NB4 (cell line): ENCODE data around the gene RXRA.

Experiments used
- DNase-seq: peaks from one replicate; pipeline ENCODE4 v3.0.0; 2010; ENCODE audit warnings: low read depth
- H3K4me3 ChIP-seq: one replicate; pipeline ENCODE4 v1.5.1; 2011; ENCODE audit warnings: mild to moderate bottlenecking, low read depth, low read length, moderate library complexity
- MYC ChIP-seq: IDR thresholded peaks from 2 replicates; pipeline ENCODE4 v1.6.1; 2011; ENCODE audit warnings: low read depth, low read length
- POLR2A ChIP-seq: IDR thresholded peaks from 2 replicates; pipeline ENCODE4 v1.6.1; 2011; ENCODE audit warnings: mild to moderate bottlenecking; ENCODE audit not compliant: insufficient read length; ENCODE audit errors: extremely low read depth
- TF ChIP-seq, protein P1 (sequence below): IDR thresholded peaks from 2 replicates; pipeline ENCODE4 v1.6.1; 2011; ENCODE audit warnings: low read depth, low read length
- TF ChIP-seq, protein P2 (sequence below): IDR thresholded peaks from one replicate; pipeline ENCODE4 v1.5.1; 2012; ENCODE audit warnings: low read depth, low read length

The RXRA gene

DNA sequence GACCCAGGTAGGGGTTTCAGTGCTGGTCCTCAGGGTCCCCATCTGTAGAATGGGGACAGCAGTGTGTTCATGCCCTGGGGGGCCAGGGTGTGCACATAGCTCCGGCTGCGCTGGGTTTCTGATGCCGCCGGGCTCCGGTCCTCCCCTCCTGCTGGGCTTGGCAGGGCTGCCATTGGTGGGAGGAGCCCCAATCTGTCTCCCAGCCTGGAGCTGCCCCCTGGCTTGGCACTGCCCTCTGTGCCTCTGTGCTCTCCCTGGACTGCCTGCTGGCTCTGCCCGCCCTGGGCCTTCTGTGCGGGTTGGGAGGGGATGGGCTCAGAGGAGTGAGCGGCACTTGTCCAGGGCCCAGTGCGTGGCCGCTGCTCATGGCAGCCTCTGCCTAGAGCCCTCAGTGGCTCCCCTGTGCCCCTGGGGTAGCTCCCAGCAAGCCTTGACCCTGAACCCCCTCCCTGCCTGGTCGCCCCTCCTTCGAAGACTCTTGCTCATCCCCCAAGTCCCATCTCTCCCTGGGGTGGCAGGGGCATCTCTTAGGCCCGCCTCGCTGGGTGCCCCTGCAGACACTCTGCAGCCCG lies 35.7 kb downstream of the RXRA start:
- TF ChIP-seq MYC (no peak), POLR2A (no peak)
- TF ChIP-seq, protein P1, sequence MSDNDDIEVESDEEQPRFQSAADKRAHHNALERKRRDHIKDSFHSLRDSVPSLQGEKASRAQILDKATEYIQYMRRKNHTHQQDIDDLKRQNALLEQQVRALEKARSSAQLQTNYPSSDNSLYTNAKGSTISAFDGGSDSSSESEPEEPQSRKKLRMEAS = no peak
- TF ChIP-seq, protein P2, sequence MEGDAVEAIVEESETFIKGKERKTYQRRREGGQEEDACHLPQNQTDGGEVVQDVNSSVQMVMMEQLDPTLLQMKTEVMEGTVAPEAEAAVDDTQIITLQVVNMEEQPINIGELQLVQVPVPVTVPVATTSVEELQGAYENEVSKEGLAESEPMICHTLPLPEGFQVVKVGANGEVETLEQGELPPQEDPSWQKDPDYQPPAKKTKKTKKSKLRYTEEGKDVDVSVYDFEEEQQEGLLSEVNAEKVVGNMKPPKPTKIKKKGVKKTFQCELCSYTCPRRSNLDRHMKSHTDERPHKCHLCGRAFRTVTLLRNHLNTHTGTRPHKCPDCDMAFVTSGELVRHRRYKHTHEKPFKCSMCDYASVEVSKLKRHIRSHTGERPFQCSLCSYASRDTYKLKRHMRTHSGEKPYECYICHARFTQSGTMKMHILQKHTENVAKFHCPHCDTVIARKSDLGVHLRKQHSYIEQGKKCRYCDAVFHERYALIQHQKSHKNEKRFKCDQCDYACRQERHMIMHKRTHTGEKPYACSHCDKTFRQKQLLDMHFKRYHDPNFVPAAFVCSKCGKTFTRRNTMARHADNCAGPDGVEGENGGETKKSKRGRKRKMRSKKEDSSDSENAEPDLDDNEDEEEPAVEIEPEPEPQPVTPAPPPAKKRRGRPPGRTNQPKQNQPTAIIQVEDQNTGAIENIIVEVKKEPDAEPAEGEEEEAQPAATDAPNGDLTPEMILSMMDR = no peak
- DNase-seq = no peak
- no peak overlapping the region for H3K4me3 ChIP-seq

DNA sequence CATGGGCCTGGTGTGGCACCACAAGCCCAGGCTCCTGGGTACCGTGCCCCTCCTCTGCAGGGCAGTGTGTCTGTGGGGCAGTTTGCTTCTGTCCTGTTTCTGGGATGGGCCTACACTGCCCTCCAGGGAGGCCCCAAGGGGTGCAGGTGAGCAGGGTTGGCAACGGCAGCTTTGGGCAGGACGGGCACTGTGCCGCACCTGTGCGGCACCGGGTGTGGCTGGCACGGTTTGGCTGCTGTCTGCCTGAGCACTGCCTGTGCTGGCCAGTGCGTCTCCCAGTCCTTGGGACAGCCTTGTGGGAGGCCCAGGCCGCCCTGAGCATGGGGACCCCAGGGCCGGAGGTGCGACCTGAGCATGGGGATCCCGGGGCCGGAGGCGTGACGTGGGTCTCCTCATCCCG lies 37.2 kb downstream of the RXRA start:
- DNase-seq = no peak
- no peak for TF ChIP-seq MYC
- TF ChIP-seq, protein P1 = no peak
- TF ChIP-seq POLR2A = no peak
- TF ChIP-seq, protein P2 = no peak
- no peak overlapping the region for H3K4me3 ChIP-seq

DNA sequence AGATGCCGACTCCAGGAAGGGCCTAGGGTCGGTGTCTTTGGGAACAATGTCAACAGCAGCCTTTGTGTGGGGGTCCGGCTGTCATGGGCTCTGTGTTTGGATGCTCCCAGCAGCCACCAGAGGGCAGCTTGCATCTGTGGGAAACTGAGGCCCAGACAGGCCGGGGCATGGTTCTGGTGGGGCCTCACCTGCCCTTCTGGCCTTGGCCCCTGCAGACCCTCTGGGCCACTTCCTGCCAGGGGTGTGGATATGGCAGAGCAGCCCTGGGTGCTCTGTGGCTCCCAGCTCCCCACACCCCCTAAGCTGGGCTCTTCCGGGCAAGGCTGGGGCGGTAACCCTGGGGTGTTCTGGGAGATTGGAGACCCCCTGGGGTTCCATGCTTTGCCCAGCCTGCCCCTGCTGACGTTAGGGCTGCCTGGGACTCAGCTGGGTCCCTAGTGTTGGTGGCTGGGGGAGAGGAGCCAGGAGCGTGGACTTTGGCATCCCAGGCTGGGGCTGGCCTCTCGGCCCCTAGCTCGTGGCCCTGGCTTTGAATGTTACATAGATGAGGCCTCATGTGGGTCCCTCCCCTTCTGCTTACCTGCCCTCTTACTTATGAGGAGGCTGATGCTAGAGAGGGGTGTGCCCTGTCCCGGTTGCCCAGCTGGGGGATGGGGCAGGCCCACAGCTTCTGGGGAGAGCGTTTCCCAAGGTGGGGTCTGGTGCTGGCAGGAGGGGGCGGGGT lies 38.3 kb downstream of the RXRA start:
- no peak for DNase-seq
- TF ChIP-seq, protein P2 = peak; percentile 13
- TF ChIP-seq MYC = no peak
- no peak overlapping the region for H3K4me3 ChIP-seq

DNA sequence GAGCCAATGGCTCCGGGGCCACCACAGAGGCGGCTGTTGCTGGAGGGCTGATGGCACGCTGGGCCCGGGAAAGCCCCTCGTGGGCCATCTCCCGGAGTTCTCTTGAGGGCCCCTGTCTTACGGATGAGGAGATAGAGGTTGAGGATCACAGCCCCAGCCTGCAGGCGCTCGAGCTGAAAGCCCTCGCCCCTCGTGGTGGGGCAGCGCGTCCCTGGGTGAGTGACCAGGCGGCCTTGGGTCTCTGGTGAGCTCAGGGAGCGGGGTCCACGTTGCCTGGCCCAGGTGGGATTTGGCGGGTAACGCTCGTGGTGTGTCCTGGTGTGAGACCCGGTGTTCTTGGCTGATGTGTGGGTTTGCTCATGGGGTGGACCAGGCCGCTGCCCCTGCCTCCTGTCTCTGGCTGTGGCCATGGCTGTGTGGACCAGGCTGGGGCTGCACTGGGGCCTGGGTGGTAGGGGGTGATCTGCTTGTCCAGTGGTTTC lies 38.9 kb downstream of the RXRA start:
- no peak overlapping the region for H3K4me3 ChIP-seq
- no peak for DNase-seq
- TF ChIP-seq MYC (no peak), POLR2A (no peak)
- TF ChIP-seq, protein P2 = no peak
- TF ChIP-seq, protein P1 = no peak

DNA sequence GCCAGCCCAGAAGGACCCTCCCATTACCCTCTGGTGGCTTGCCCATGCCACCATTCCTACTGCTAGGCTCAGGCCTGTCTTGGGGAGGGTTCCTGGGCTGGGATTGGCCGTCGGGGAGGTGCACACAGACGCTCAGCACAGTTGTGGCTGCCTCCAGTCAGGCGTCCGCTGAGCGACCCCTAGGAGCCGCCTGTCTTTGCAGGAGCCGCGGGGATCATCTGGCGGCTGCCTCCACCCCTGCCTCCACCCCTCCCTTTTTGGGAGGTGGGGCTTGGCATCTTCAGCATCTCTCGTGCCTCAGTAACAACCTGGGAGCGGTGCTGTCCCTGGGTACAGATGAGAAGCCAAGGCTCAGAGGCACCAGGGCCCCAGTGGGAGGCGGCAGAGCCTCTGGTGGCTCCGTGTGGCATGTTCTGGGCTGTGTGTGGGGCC lies 39.6 kb downstream of the RXRA start:
- TF ChIP-seq, protein P2 = no peak
- TF ChIP-seq MYC (no peak), POLR2A (no peak)
- TF ChIP-seq, protein P1 = no peak
- DNase-seq = peak; percentile 39
- H3K4me3 ChIP-seq = no peak overlapping the region
